Breast epithelium (tissue), 4 donors: ENCODE data around the gene GRIP1. TPM values are rescaled to one million over a fixed set of nuclear protein-coding genes. Genes with fewer than 3 reads are reported as not detected.

ENCODE experiments used
- DNase-seq, 2 donors: peaks; one replicate each; pipeline ENCODE4 v3.0.0-alpha.2; 2019; ENCODE audit warnings: low spot score in 2 of 2
- H3K27ac ChIP-seq, 2 donors: fragments of 200-600 bp; sonication (generic) in 1 of 2; one replicate each; pipeline ENCODE4 v1.5.1; 2016 to 2019; ENCODE audit warnings: mild to moderate bottlenecking in 1 of 2
- H3K27me3 ChIP-seq, 2 donors: fragments of 200-600 bp; sonication (generic) in 1 of 2; one replicate each; pipeline versions ENCODE4 v1.5.1 to v1.6.0; 2017 to 2019; ENCODE audit warnings: control low read depth in 1 of 2, mild to moderate bottlenecking in 1 of 2
- H3K36me3 ChIP-seq: fragments of 200-600 bp; one replicate; pipeline ENCODE4 v1.5.1; 2019
- H3K4me1 ChIP-seq, 2 donors: fragments of 200-600 bp; sonication (generic); one replicate each; pipeline ENCODE4 v1.5.1; 2016 to 2019; ENCODE audit warnings: control low read depth in 1 of 2
- H3K4me3 ChIP-seq, 3 donors: fragments of 200-600 bp; sonication (generic); 1 replicate in 2 of 3; 2 replicates in 1 of 3; pipeline ENCODE4 v1.5.1; 2016 to 2019; ENCODE audit warnings: mild to moderate bottlenecking in 3 of 3, moderate library complexity in 2 of 3
- H3K9me3 ChIP-seq, 2 donors: fragments of 200-600 bp; sonication (generic) in 1 of 2; one replicate each; pipeline ENCODE4 v1.5.1; 2016 to 2019; ENCODE audit warnings: control low read depth in 1 of 2
- POLR2A ChIP-seq: fragments of 450-650 bp; IDR thresholded peaks from one replicate; pipeline ENCODE4 v1.6.1; 2016; ENCODE audit warnings: antibody characterized with exemption, mild to moderate bottlenecking, moderate library complexity
- POLR2AphosphoS5 ChIP-seq, 3 donors: sonication (generic); formaldehyde crosslinking; IDR thresholded peaks; one replicate each; pipeline ENCODE4 v1.6.1; 2017; ENCODE audit warnings: antibody characterized with exemption in 3 of 3
- intact Hi-C: fragments of 100-400 bp; cut with DNase I; formaldehyde crosslinking; loops from one replicate; pipeline ENCODE4 v1.15.1; 2023; ENCODE audit warnings: low total_unique reads
- total RNA-seq, 3 donors: library from RNA; depleted of rRNA; stranded (reverse); fragments of >200 nt; gene quantifications; one replicate each; pipeline ENCODE4 v1.1.0, GENCODE V29; 2016
- TF ChIP-seq, protein P1 (sequence below), 3 donors: fragments of 450-650 bp; IDR thresholded peaks; one replicate each; pipeline ENCODE4 v1.5.1; 2016 to 2017; ENCODE audit warnings: antibody characterized with exemption in 3 of 3, mild to moderate bottlenecking in 3 of 3, moderate library complexity in 3 of 3

Gene GRIP1
- total RNA-seq, 3 donors from 2014 or later: 0.48 to 6.3 (median 2.9) TPM

DNA sequence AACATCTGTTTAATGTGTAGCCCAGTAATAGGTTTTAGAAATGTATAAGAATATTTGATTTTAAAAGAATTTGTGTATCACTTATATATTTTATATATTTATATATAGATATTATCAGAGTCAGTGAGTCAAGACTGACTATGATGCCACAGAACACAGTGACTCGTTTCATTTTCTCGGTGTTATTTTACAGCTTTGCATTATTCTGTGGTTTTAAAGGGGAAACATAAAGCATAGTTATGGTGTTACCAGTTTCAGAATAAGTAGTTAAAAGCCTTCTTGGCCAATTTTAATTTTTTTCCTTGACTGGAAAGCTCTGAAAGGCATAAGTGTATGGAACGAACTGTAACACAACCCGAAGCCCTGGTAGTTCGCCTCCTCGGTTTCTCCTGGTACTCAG is 91.0 kb downstream of the GRIP1 start:
- intact Hi-C loops: no loop called here

DNA sequence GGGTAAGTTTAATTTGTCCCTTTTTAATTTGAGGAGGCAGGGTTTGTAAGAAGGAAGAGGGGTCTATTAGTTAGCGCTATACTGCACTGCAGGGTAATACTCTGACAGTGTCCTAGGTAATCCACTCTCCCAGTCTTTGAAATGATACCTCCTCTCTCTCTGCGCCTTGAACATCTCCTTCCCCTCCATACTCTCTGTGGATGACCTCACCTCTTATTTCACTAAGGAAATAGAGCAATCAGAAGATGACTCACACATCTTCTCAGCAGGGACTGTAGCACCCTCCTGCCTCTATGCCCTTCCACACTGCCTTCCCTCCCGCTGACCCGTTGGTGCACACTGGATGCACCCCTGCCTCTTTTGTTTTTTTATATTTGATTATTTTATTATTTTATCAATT is 94.2 kb downstream of the GRIP1 start:
- no peaks in the 10 kb centered on the region for H3K27me3 ChIP-seq
- no peaks in the 10 kb centered on the region for H3K4me1 ChIP-seq
- TF ChIP-seq POLR2AphosphoS5 (IDR thresholded peaks at IDR 0.05) (no peak), POLR2A (no peak)
- TF ChIP-seq, protein P1, sequence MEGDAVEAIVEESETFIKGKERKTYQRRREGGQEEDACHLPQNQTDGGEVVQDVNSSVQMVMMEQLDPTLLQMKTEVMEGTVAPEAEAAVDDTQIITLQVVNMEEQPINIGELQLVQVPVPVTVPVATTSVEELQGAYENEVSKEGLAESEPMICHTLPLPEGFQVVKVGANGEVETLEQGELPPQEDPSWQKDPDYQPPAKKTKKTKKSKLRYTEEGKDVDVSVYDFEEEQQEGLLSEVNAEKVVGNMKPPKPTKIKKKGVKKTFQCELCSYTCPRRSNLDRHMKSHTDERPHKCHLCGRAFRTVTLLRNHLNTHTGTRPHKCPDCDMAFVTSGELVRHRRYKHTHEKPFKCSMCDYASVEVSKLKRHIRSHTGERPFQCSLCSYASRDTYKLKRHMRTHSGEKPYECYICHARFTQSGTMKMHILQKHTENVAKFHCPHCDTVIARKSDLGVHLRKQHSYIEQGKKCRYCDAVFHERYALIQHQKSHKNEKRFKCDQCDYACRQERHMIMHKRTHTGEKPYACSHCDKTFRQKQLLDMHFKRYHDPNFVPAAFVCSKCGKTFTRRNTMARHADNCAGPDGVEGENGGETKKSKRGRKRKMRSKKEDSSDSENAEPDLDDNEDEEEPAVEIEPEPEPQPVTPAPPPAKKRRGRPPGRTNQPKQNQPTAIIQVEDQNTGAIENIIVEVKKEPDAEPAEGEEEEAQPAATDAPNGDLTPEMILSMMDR (IDR thresholded peaks at IDR 0.05): no peak
- no peaks in the 10 kb centered on the region for H3K36me3 ChIP-seq
- H3K4me3 ChIP-seq: no peak overlapping the region
- DNase-seq: no peak
- no peaks in the 10 kb centered on the region for H3K9me3 ChIP-seq
- H3K27ac ChIP-seq: no peak overlapping the region
- intact Hi-C loops: no loop called here

More for the DNA sequence above, 91.0 kb downstream of the GRIP1 start:
- no peak overlapping the region for H3K27ac ChIP-seq
- H3K36me3 ChIP-seq: no peaks in the 10 kb centered on the region
- DNase-seq: no peak
- TF ChIP-seq POLR2A: no peak
- TF ChIP-seq, protein P1 (IDR thresholded peaks at IDR 0.05): no peak
- no peak for TF ChIP-seq POLR2AphosphoS5 (IDR thresholded peaks at IDR 0.05)
- no peaks in the 10 kb centered on the region for H3K27me3 ChIP-seq
- H3K4me3 ChIP-seq: no peak overlapping the region
- H3K9me3 ChIP-seq: no peaks in the 10 kb centered on the region
- H3K4me1 ChIP-seq: no peaks in the 10 kb centered on the region

DNA sequence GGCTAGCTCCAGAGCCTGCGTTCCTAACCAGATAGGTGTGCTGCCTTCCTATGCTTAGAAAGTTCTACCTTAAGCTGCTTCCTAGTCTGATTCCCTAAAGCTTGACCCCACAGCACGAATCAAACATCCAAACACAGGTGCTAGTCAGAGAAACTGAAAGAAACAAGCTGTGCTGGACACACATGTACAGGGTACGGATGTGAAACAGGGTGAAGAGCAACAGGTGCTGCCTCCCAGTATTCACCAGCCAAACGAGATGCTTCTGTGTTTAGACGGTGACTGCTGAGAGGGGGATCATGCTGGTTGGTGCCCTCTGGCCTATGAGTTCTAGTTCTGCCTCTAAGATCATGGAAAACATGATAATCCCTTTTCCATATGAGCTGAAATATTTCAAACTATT is 105.3 kb downstream of the GRIP1 start:
- no peak for DNase-seq
- Histone ChIP-seq H3K27ac (no peak overlapping the region), H3K27me3 (no peaks in the 10 kb centered on the region), H3K36me3 (no peaks in the 10 kb centered on the region), H3K9me3 (peaks cover 0 to 2% of the 10 kb centered on the region in 2 donors), H3K4me3 (no peak overlapping the region), H3K4me1 (no peaks in the 10 kb centered on the region)
- intact Hi-C loops: no loop called here
- TF ChIP-seq, protein P1 (IDR thresholded peaks at IDR 0.05): no peak
- TF ChIP-seq POLR2AphosphoS5 (IDR thresholded peaks at IDR 0.05): no peak

DNA sequence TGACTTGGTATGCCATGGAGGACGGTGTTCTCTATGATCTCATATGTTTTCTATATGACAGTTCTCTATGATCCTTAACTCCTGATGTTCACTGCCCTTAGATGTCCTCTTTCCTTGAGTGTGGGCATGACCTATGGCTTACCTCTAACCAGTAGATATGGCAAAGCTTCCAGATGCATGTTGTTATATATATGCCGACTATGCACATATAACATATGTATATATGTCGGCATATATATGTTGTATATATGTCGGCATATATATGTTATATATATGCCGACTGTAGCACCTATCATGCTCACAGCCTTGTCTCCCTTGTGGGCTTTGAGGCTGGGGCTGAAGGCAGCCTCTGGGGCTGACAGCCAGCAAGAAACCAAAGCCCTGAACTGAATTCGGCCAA is 106.0 kb downstream of the GRIP1 start:
- Histone ChIP-seq H3K36me3 (no peaks in the 10 kb centered on the region), H3K4me1 (no peaks in the 10 kb centered on the region), H3K27ac (no peak overlapping the region), H3K9me3 (no peaks in the 10 kb centered on the region), H3K4me3 (no peak overlapping the region), H3K27me3 (no peaks in the 10 kb centered on the region)
- intact Hi-C loops: no loop called here
- TF ChIP-seq POLR2A: no peak
- no peak for TF ChIP-seq POLR2AphosphoS5 (IDR thresholded peaks at IDR 0.05)
- TF ChIP-seq, protein P1 (IDR thresholded peaks at IDR 0.05): no peak
- no peak for DNase-seq

DNA sequence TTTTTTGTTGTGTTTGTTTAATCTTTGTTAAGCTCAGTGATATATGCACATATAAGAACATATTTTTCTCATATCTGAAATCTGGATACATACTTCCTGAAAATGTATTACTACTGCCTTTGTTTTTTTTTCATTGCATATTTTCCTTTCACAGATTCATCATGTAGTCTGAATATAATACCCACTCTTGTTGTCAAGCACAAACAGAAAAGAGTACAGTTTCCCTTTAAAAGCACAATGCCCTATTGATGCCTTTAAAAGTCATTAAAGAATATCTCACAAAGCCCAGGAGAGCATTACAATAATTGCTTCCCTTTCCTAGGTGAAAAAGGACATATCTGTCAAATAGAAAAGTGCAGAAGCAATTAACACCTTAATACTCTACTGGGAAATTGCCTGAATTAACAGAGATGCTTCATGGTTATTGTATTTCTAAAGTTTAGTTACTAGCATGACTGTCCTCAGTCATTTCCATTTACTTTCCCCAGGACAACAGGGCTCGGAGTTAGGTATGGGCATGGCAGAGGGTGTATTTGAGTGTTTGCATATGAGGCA is 107.4 kb downstream of the GRIP1 start:
- no peaks in the 10 kb centered on the region for H3K4me1 ChIP-seq
- no peaks in the 10 kb centered on the region for H3K27me3 ChIP-seq
- DNase-seq: no peak
- no peak for TF ChIP-seq POLR2A
- TF ChIP-seq, protein P1 (IDR thresholded peaks at IDR 0.05): no peak
- TF ChIP-seq POLR2AphosphoS5 (IDR thresholded peaks at IDR 0.05): no peak
- no peak overlapping the region for H3K4me3 ChIP-seq
- no peak overlapping the region for H3K27ac ChIP-seq
- H3K36me3 ChIP-seq: no peaks in the 10 kb centered on the region
- H3K9me3 ChIP-seq: no peaks in the 10 kb centered on the region
- intact Hi-C loops: no loop called here
